Activated naive CD4-positive, alpha-beta T cell treated with anti-CD3 and anti-CD28 coated beads, Interleukin-2, amount 50 U/mL, for 16 hours (primary cell): ENCODE measurements around the gene PLCH2.

Experiments
- DNase-seq: peaks from one replicate; pipeline ENCODE4 v3.0.0-alpha.2; 2020

Gene PLCH2

DNA sequence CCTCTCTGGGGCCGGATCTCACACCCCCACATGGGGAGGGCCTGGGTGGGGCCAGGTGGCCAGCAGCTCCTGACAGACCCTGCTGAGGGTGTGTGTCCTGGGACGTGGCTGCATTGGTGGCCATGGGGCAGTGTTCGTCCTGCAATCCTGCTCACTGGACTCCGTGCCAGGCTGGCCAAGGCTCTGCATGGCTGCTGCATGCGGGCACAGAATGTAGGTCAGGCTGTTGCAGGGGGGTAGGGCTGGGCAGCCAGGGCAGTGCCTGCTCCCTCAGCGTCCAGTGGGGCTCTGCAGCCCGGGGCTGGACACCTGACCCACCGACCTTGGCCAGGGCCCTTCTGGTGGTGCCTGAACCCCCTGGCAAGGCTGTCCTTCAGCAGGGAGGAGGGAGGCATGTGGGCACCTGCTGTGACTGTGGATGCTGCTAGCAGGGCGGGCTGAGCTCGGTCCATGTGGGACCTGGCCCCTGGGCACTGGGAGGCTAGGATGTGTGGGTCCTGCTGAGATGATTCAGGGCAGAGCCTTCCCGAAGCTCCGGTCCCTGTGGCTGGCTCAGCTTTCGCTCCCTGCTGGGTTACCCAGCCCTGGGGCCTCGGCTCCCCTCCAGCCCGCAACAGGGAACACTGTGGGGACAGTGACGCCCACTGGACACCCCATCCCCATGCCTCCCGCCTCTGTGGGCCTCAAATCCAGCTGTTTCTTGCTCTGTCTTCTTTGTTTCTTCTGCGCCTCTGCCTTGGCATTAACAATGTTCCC lies 14.9 kb upstream of the PLCH2 start:
- no peak for DNase-seq

DNA sequence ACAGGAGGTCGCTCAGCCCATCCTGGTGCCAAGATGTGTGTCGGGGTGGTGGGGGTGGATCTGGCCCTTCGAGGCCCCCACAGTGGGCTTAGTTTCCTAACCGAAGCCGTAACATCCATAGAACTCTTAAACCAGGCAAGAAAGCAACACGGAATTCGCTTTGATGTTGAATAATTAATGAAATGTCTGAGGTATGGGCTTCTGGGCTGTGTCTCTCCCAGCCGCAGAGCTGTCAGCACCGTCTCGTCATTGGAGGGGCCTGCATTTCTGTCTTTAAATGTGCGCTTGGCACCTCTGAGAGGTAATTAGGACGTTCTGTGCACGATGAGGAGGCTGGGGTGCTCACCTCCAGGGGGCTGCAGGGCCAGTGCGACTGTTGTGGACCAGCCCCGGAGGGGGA lies 13.3 kb upstream of the PLCH2 start:
- no peak for DNase-seq

DNA sequence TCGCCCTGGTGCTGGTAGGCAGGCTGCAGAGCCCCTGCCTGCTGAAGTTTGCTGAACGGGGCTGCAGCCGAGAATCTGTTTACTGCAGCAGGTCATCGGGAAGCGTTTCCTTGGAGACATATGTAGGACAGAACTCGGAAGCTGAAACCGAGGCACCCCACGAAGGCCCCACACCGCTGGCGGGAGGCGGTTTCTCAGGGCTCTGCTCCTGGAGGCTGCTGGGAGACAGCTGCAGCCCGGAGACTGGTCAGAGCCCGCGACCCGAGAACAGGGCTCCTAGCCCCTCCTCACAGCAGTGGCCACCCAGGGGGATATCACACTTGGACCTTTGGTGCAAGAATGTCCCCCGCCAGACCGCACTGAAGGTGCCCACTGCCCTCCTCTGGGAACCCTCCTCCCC lies 12.7 kb upstream of the PLCH2 start:
- DNase-seq: no peak

DNA sequence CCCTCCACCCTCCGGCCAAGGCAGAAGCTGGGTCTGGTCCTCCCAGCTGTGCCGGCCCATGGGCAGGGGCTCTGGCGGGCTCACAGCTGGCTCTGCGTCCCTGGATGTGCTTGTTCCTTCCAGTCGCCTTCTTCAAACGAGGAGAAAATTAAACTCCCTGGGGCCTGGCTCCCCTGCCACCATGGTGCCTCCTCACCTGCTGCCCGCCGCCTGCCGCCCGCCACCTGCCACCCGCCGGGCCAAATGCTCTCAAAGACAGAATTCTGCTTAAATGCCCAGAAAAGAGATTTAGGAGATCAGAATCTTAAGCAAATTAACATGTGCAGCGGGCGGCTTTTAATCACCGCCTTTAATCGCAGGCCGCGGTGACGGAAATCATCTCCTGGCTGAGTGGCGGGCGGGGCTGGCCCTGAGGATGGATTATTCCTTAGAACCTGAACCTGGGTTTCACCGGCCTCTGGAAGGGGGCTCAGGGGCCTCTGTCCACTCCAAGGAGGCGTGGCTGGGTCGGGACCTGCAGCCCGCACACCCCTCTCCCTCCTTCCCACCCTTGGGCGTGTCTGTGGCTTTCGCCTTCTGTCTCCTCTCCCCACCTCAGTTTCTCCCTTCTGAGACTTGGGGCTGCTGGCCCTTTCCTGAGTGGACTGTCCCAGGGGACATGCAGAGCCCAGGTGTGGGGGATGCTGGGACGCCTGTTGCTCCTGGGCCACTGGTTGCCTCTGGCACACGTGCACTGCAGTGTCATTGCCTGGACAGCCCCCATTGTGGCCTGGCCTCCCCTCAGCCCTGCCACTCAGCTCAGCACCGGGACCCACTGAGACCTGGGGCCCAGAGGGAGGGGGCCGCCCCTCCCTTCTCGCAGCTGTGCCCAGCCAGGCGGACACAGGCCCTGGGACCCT lies 10.5 kb upstream of the PLCH2 start:
- DNase-seq: no peak

DNA sequence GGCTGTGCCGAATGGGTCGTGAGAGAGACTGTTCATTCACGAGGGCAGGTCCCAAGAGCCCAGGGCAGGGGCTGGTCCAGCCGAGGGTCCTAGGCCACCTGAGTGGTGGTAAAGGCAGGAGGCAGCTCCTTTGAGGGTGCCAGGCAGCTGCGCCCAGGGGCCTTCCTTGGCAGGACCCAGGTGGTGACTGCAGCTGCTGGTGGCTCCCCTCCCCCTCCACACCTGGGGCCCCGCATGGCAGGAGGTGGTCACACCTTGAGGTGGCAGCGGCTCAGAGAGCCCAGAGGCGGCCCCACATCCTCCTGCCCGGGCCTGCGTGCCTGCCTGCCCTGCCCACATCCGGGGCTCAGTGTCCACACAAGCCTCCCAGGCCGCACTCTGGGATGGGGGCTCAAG lies 9.8 kb upstream of the PLCH2 start:
- DNase-seq: no peak

DNA sequence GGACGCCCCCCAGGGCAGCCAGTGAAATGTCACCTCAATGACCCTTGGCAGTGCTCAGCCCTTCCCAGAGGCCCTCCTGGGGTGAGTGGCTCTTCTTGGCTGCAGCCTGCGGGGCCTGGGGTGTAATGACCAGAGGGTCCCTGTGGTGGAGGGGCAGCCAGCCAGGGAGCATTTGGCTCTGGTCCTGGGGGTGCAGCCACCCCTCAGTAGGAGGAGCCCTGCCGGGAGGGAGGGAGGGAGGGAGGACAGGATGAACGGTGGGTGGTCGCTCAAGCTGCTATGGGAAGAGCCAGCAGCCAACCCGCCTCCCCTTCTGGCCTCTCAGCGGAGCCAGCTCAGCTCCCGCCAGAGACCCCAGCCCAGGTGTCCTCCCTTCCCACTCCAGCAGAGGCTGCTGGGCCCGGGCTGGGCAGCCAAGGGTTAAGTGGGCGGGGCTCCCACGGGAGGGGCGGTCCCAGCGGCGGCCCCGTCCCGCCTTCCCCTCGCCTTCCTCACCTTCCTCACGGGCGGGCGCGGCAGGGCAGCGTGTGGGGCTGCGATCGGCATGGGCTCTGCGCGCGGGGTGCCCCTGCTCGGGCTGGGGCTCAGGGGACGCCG lies 9.0 kb upstream of the PLCH2 start:
- DNase-seq: peak; percentile 36

DNA sequence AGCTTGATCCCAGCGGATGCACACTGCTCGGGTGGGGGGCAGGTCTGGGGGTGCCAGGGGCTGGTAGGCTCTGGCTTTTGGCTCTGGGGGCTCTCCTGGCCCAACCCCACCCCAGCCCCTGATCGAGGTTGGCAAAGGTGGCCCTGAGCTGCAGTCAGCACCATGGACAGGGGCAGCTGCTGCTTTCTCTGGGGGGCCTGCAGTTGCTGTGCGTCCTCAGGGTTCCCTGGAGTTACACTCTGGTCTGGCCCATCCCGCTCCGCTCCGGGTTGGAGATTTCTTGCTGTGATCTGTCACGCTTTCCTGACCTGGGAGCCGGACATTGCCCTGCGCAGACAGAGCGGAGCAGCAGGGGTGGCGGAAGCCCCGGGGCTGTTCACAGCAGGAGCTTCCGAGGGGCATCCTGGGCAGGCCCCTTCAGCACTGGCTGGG lies 8.0 kb upstream of the PLCH2 start:
- peak; percentile 45 for DNase-seq

DNA sequence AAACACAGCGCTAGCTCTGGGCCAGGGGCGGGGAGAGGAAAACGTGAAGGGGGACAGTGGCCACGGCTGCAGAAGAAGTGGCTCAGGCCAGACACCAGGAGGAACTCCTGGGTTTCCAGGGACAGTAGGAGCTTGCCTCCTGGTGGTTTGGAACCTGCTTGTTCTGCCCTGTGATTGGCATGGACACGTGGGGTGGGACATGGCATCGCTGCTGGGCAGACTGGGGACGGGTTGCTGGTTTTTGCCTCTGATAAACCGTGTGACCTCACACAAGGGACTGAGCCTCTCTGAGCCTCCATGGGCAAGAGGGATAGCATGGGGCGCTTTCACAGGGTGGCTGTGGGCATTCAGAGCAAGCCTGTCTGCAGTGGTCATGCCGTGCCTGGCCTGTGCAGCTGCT lies 7.5 kb upstream of the PLCH2 start:
- no peak for DNase-seq

DNA sequence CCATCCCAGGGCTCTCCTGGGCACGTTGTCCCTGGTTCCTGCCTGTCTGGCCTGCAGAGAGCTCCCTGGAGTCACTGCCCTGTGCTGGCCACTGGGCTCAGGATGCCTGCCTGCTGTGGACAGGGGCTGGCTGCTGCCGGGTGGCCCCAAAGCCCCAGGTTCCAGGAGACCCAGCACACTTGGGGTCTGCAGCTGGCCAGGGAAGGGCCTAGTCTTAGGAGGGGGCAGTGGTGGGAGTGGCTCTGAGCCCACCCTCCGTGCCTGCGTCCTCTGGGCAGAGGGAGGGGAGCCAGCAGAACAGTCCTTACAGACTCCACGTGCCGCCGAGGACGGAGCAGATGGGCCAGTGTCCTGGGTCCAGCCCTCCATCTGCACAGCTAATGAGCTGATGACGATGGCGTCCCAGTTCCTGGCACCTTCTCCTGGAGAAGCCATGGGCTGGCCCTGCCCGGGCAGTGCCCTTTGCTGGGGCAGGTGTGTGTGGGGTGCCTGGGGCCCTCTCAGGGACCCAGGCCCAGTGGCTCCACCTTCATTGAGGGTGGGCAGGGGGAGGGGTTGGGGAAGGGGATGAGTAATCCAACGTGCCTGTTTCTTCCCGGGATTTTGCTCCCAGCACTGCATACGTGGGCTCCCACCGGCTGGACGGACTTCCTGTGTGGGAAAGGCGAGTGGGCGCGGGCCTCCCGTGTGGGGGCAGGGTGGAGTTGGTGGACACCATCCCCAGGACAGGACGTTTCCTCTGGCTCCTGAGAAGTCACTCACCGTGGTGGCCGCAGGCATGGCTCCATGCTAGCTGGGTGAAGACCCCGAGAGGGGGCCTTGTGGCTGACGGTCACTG lies 6.8 kb upstream of the PLCH2 start:
- no peak for DNase-seq

DNA sequence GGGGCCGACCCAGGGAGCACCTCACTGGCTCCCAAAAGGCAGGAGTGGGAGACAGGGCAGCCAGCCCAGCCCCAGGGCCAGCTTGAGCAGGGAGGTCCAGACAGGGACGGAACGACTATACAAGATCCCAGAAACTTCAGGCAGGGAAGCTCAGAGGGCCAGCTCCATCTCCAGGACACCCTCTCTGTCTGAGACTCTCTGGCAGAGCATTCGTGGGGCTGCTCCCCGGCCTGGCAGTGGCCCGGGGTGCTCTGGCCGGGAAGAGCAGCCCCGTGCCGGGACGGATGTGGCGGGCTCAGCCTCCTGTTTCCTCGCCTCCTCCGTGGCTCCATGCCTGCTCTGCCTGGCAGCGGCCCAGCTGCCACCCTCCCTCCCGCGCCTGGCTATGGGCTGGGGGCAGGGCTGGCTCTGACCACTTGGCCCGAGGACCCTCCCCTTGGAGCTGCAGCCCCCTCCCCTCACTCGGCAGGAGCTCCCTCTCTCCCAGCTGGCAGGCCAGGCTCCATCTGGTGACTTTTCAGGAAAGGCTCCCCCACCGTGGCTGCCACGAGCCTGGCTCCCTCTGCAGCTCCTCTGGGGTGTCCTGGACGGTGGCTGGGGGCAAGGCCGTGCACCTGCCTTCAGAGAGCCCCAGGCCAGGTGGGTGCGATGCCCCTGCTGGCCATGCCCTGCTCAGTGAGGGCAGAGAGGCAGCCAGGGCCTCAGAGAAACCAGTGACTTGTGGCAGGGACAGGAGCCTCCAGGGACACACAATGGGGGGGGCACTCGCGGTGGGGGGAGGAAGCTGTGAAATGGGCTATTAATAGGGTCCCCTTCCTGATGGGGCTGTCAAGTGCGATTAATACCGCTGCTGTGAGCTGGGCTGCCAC lies 5.6 kb upstream of the PLCH2 start:
- DNase-seq: no peak

DNA sequence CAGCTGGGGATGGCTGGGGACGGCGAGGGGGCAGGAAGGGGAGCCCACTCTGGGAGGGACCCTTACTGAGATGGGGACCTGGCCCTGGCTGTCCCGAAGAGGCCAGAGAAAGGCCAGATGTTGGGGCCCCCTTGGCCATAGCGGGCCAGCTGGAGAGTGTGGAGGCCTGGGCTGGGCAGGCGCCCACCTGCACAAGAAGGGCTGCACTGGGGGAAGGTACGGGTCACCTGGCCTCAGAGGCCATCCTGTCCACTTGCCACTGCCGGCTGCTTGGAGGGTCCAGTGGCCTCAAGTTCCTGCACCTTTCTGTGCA lies 5.0 kb upstream of the PLCH2 start:
- no peak for DNase-seq

DNA sequence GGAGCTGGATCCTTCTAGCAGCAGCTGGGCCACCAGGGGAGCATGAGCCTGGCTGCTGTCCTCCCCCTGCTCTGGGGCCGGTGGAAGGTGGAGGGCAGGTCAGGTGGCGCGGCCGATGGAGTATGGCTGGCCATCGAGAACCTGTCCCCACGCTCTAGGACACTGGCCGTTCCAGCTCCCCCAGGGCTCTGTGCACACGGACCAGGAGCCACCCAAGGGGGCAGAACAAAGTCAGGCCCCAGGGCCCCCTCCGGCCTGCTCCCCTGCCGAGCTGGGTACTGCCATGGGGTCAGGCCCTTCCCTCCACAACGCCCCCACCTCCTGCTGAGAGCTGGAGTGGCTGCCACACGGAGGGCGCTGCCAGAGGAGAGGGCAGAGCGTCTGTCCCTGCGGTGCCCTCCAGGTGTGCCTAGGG lies 4.5 kb upstream of the PLCH2 start:
- no peak for DNase-seq

DNA sequence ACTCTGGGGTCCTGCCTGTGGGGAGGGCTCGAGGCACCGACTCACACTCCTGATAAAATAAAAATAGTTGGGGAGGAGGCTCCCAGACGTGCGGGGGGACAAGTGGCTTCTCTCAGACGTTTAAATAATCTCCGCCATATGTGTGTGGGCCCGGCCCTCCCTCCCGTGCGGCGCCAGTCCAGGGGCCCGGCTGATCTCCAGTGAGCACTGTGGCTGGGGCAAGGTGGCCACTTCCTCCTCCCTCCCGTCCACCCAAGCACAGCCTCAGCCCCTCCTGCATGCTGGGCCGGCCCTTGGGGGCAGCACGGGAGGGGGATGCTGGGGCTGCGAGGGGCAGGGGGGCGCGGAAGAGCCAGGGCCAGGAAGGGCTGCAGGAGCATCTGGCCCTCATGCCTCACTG lies 4.0 kb upstream of the PLCH2 start:
- no peak for DNase-seq

DNA sequence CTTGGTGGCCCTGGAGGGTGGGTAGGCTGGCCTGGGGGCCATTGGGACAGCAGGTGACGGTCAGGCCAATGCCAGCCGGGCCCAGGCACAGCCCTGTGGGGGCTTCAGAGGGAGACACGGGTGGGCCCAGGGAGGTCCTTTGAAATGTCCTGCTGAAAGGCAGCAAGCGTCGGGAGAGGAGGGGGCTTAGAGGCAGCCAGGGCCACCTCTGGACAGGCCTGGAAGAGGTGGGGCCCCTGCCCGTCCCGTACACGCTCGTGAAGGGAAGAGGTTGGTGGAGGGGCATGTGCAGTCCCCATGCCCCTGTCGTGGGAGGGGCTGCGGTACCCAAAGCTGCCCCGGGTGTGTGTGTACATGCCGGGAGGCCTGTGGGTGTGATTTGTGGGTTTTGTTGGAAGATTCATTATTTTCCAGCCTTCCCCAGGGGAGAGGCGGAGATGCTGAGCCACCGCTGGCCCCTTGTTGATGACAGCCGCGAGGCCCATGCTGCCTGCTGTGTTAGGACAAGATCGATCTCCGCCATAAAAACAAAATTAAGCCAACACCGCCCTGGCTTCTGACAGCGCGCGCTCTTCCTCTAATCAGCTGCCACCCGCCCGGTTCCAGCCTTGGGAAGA lies 3.4 kb upstream of the PLCH2 start:
- no peak for DNase-seq

DNA sequence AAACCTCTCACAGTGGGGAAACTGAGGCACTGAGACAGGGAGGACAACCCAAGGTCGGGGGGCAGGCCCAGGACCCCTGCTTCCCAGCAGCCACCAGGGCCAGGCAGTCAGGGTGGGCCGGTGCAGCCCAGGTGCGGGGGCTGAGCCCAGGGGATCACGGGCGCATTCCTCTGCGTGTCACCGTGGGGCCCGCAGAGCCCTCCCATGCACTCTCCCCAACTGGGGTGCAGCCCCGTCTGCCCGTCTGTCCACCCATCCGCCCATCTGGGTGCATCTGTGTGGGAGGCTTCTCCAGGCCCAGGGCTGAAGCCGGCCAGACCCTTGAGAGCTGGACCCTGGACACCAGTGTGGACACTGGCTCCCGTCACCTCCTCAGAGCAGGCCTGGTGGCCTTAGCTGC lies 2.9 kb upstream of the PLCH2 start:
- DNase-seq: no peak

DNA sequence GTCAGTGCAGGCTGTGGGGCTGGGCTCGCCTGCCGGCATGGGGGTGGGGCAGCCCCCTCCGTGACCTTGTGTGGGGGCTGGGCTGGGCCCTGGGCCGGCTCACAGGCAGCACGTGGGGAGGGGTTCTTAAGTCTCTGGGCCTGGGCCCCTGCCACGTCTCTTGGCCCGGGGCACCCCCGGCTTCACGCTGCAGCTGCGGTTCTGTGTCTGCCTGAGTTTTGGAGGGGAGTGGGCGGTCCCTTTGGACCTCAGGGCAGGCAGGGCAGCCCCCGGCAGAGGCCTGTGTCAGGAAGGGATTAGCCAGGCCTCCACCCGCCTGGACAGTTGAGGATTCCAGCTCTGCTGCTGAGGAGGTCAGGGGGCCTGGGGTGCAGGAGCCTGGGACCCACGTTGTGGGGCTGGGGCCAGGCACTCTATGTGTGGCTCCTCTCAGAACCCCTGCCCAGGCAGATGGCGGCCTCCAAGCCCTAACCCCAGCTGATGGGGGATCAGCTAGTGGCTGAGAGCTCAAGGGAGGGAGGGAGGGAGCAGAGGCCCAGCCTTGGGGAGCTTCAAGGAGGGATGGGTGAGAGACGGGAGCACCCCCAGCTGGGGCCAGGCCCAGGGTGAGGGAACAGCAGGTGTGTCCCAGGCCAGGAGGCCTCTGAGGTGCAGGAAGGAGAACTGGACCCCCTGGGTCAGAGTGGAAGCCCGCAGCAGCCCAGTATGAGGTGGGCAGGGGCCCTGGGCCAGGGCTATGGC lies 1.8 kb upstream of the PLCH2 start:
- DNase-seq: no peak

DNA sequence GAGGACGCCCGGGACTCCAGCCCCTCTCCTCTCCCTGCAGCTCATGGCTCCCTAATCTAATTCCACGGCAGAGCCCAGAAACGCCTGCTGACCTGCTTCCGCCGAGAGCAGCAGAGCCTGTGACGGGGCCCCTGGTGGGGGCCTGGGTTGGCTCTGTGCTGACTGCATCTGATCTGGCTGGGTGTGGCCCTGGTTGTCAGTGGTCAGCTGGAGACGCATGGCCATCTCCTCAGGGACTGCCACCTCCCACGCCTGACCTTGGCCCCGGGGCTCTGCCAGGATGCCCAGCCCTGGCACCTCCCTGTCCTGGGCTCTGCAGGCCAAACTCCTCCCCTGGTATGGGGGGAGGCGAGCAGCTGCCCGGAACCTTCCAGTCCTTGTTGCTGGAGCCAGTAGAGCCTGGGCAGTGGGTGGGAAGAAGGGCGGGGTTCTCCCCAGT lies 1.1 kb upstream of the PLCH2 start:
- DNase-seq: no peak

DNA sequence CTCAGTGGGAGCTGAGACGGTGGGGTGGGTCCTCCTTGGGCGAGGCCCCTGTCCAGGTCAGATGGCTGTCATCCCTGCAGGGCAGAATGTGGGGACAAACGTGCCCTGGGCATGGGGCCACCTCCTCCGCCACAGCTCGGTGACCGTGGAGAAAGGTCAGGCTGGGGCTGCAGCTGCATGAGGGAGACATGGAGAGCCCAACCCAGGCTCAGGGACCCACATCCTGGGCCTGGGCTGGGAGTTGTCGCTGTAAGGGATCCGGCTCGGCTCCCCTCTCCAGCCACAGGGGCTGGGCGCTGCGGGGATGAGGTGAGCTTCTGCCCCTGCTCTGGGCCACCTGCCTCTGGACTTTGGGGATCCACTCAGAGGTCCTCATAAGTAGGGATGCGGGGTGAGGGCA lies 518 bp upstream of the PLCH2 start:
- DNase-seq: no peak

DNA sequence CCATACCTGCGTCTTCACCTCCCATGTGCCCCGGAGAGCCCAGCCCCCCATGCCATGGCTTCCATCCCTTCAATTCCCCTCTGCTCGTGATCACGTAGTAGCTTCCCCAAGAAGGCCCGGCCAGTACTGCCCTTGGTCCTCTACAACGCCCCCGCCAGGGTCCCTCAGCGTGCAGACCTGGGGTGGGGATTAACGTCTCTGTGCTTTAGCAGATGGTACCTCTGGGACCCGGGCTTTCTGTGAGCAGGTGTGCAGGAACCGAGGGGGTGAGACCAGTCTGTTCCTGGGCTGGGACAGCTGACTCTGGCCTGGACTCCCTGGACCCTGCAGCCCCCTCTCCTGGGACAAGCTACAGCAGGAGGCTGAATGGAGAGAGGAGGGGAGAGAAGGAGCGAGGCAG lies 1.2 kb downstream of the PLCH2 start:
- DNase-seq: no peak

DNA sequence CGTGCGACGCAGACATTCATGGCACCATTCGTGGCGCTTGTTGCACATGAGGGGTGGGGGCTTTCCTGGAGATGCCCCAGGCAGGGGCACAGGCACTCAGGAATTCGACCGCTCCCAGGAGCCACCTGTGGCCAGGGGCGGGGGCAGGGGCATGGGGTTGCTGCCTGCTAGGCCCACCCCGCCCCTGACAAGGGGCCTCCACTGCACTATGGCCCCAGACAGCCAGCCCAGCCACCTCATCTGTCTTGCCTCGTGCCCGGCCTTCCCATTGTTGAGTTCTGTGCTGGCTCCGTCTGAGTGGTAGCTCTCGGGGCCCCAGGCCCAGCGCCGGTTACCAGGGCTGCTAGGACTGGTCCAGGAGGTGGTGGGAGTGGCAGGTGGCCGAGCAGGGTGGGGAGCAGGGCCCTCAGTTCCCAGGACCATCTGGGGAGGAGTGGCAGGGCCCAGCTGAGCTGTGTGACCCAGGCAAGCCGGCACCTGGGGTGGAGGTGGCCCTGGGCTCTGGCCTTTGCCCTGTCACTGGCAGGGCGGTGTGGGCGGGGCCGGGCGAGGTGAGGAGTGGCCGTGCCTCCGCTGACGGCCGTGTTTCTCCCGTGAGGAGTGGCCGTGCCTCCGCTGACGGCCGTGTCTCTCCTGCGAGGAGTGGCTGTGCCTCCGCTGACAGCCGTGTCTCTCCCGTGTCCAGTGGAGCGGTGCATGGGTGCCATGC lies 1.9 kb downstream of the PLCH2 start:
- no peak for DNase-seq
